ENCODE results near the gene CIP2A.

- TF ChIP-seq POLR2AphosphoS5 (IDR thresholded peaks at IDR 0.05; ENCODE audit: low read depth) (no peak), CTCF (conservative IDR thresholded peaks at IDR 0.05; ENCODE audit: low read depth in 2 of 2) (no peak), EZH2phosphoT487 (IDR thresholded peaks at IDR 0.05; ENCODE audit: unreplicated experiment) (no peak), EZH2 (IDR thresholded peaks at IDR 0.05; ENCODE audit: low read depth, unreplicated experiment) (no peak), JUNB (IDR thresholded peaks at IDR 0.05; ENCODE audit: unreplicated experiment) (no peak), ZNF114 (CRISPR knock-in tag; IDR thresholded peaks at IDR 0.05) (no peak), ETS1 (IDR thresholded peaks at IDR 0.05) (no peak), ZNF331 (CRISPR knock-in tag; IDR thresholded peaks at IDR 0.05; ENCODE audit: low read depth) (no peak), REST (IDR thresholded peaks at IDR 0.05; ENCODE audit: unreplicated experiment) (no peak), ZNF462 (CRISPR knock-in tag; IDR thresholded peaks at IDR 0.05) (no peak), STAT1 (IDR thresholded peaks at IDR 0.05; ENCODE audit: unreplicated experiment) (no peak)
These were observed 88.5 kb downstream of the CIP2A start for GRCh38 chr3:108500728-108501127.

Data from GM23338 (cell line).